ENCODE data around the gene LDLRAD4. TPM values are rescaled to one million over a fixed set of nuclear protein-coding genes. Genes with fewer than 3 reads are reported as not detected.

The LDLRAD4 gene
- total RNA-seq, 4 donors from 2014 or later, result 2.7 to 22.5 (median 10.8) TPM

- TF ChIP-seq POLR2A (IDR thresholded peaks at IDR 0.05) (no peak), CTCF (IDR thresholded peaks at IDR 0.05) (no peak)
- intact Hi-C loops (cut with DNase I; ENCODE audit: low total_unique reads), result no loop called here
- DNase-seq (ENCODE audit: low spot score in 2 of 2), result peak in 1 of 2 donors; percentile 77
- 67 to 78% methylated on average over 6 of the region's 6 CpGs for WGBS, 2 donors
- no peak overlapping the region for H3K4me3 ChIP-seq (ENCODE audit: low read depth, poor library complexity, severe bottlenecking)
These were observed 358.0 kb downstream of the LDLRAD4 start for GRCh38 chr18:13576598-13576997.

- H3K4me3 ChIP-seq (ENCODE audit: low read depth, poor library complexity, severe bottlenecking), result no peak overlapping the region
These were observed 358.6 kb downstream of the LDLRAD4 start for GRCh38 chr18:13577091-13577697.

GRCh38 chr18:13577781-13578180 is 359.2 kb downstream of the LDLRAD4 start:
- peak in 1 of 2 donors; percentile 10 for DNase-seq (ENCODE audit: low spot score in 2 of 2)
- H3K4me3 ChIP-seq (ENCODE audit: low read depth, poor library complexity, severe bottlenecking), result no peak overlapping the region
- intact Hi-C loops (cut with DNase I; ENCODE audit: low total_unique reads), result no loop called here
- WGBS, 2 donors, result 64 to 71% methylated on average over 3 of the region's 3 CpGs
- TF ChIP-seq CTCF (IDR thresholded peaks at IDR 0.05) (no peak), POLR2A (IDR thresholded peaks at IDR 0.05) (no peak)

More at GRCh38 chr18:13577091-13577697, 358.6 kb downstream of the LDLRAD4 start:
- TF ChIP-seq CTCF (IDR thresholded peaks at IDR 0.05) (no peak), POLR2A (IDR thresholded peaks at IDR 0.05) (no peak)
- peak in 1 of 2 donors; percentile 86 for DNase-seq (ENCODE audit: low spot score in 2 of 2)
- 44 to 55% methylated on average over 10 of the region's 10 CpGs for WGBS, 2 donors
- intact Hi-C loops (cut with DNase I; ENCODE audit: low total_unique reads), result no loop called here

GRCh38 chr18:13578400-13578799 is 359.8 kb downstream of the LDLRAD4 start:
- TF ChIP-seq POLR2A (IDR thresholded peaks at IDR 0.05), result no peak
- TF ChIP-seq CTCF (IDR thresholded peaks at IDR 0.05), result no peak

GRCh38 chr18:13579874-13580273 is 361.3 kb downstream of the LDLRAD4 start:
- intact Hi-C loops (cut with DNase I; ENCODE audit: low total_unique reads), result no loop called here
- TF ChIP-seq CTCF (IDR thresholded peaks at IDR 0.05) (no peak), POLR2A (IDR thresholded peaks at IDR 0.05) (no peak)
- peak in 1 of 2 donors; percentile 59 for DNase-seq (ENCODE audit: low spot score in 2 of 2)
- 51 to 53% methylated on average over 3 of the region's 3 CpGs for WGBS, 2 donors
- no peak overlapping the region for H3K4me3 ChIP-seq (ENCODE audit: low read depth, poor library complexity, severe bottlenecking)

More at GRCh38 chr18:13578400-13578799, 359.8 kb downstream of the LDLRAD4 start:
- 78 to 81% methylated on average over 6 of the region's 6 CpGs for WGBS, 2 donors
- peak in 1 of 2 donors; percentile 40 for DNase-seq (ENCODE audit: low spot score in 2 of 2)
- intact Hi-C loops (cut with DNase I; ENCODE audit: low total_unique reads), result no loop called here
- H3K4me3 ChIP-seq (ENCODE audit: low read depth, poor library complexity, severe bottlenecking), result no peak overlapping the region

- TF ChIP-seq CTCF (IDR thresholded peaks at IDR 0.05), result no peak
- TF ChIP-seq POLR2A (IDR thresholded peaks at IDR 0.05), result no peak
- no peak overlapping the region for H3K4me3 ChIP-seq (ENCODE audit: low read depth, poor library complexity, severe bottlenecking)
- 85 to 93% methylated on average over 7 of the region's 7 CpGs for whole genome bisulfite sequencing, 2 donors
- DNase-seq (ENCODE audit: low spot score in 2 of 2), result peak in 1 of 2 donors; percentile 61
- intact Hi-C loops (cut with DNase I; ENCODE audit: low total_unique reads), result no loop called here
These were observed 361.8 kb downstream of the LDLRAD4 start for GRCh38 chr18:13580351-13580750.

Data from lower leg skin (tissue), 4 donors.